HCT116 (cell line): ENCODE results near the gene TNIP3. TPM values are rescaled to one million over a fixed set of nuclear protein-coding genes. Genes with fewer than 3 reads are reported as not detected.

Experiments used
- ATAC-seq: fragments of 200-7000 bp; cut with Tn5 transposase; 2 replicates; pipeline ENCODE4 v1.9.1; 2020; ENCODE audit warnings: mild to moderate bottlenecking, moderate library complexity
- BruUV-seq: library from RNA; stranded (reverse); fragments of 400-500 nt; replicated peaks from 2 replicates; lab custom pipeline; 2021; lab: Mats Ljungman, UMichigan
- CTCF ChIA-PET: fragments of 300-600 bp; sonication (Branson Sonifier 250); formaldehyde crosslinking; loops from one replicate; lab custom pipeline; 2021; ENCODE audit warnings: antibody characterized with exemption; lab: Charles Lee
- POLR2A ChIA-PET: fragments of 300-600, 350-600 bp; sonication (Branson Sonifier 250); formaldehyde crosslinking; loops from one replicate; lab custom pipeline; 2021; ENCODE audit warnings: antibody characterized with exemption; lab: Charles Lee
- RAD21 ChIA-PET, 2 experiments: fragments of 300-600 bp; sonication (Branson Sonifier 250); formaldehyde crosslinking; loops; one replicate each; lab custom pipeline; 2023; ENCODE audit warnings: low total read pairs in 2 of 2; ENCODE audit not compliant: uncharacterized antibody in 2 of 2, unreplicated experiment in 2 of 2, low non-redundant PET in 1 of 2; lab: Charles Lee
- DNase-seq: peaks from one replicate; pipeline ENCODE4 v3.0.0-alpha.2; 2010; ENCODE audit warnings: low read depth, low spot score
- H2AFZ ChIP-seq: fragments of 200-600 bp; shearing (Covaris generic), sonication (generic); 2 replicates; pipeline ENCODE4 v1.6.1; 2017; ENCODE audit warnings: low read depth, mixed run types, mixed read lengths, antibody characterized with exemption, low read length; ENCODE audit not compliant: poor library complexity, severe bottlenecking
- H3K27ac ChIP-seq: 2 replicates; pipeline ENCODE4 v1.5.1; 2012; ENCODE audit warnings: low read depth, low read length
- H3K27me3 ChIP-seq: fragments of 200-600 bp; sonication (generic); 2 replicates; pipeline ENCODE4 v1.6.1; 2016; ENCODE audit warnings: mixed run types, low read length, mixed read lengths; ENCODE audit not compliant: insufficient read depth
- H3K36me3 ChIP-seq, 2 experiments: fragments of 200-500 bp in 1 of 2; fragments of 200-600 bp in 1 of 2; sonication (Bioruptor generic) in 1 of 2; sonication (generic) in 1 of 2; 2 replicates each; pipeline versions ENCODE4 v1.5.1 to v1.6.1; 2014 to 2016; ENCODE audit warnings: low read length in 2 of 2, inconsistent platforms in 1 of 2, mixed read lengths in 1 of 2, mixed run types in 1 of 2; ENCODE audit not compliant: insufficient read depth in 2 of 2, control insufficient read depth in 1 of 2
- H3K4me1 ChIP-seq, 2 experiments: fragments of 200-600 bp in 1 of 2; sonication (generic) in 1 of 2; 2 replicates each; pipeline versions ENCODE4 v1.5.1 to v1.6.1; 2012 to 2017; ENCODE audit warnings: low read length in 2 of 2, inconsistent platforms in 1 of 2, mild to moderate bottlenecking in 1 of 2, mixed read lengths in 1 of 2, mixed run types in 1 of 2, moderate library complexity in 1 of 2; ENCODE audit not compliant: insufficient read depth in 2 of 2, control insufficient read depth in 1 of 2
- H3K4me2 ChIP-seq: fragments of 200-600 bp; sonication (generic); 2 replicates; pipeline ENCODE4 v1.6.1; 2017; ENCODE audit warnings: mixed run types, low read length, mixed read lengths
- H3K4me3 ChIP-seq, 2 experiments: fragments of 200-600 bp in 1 of 2; sonication (generic) in 1 of 2; replicated peaks in 1 of 2; 2 replicates each; pipeline ENCODE4 v1.5.1; 2011 to 2016; ENCODE audit warnings: low read length in 2 of 2, control low read depth in 1 of 2, low read depth in 1 of 2, mild to moderate bottlenecking in 1 of 2, mixed read lengths in 1 of 2, mixed run types in 1 of 2
- H3K79me2 ChIP-seq: fragments of 200-600 bp; sonication (generic); 2 replicates; pipeline ENCODE4 v1.6.1; 2017; ENCODE audit warnings: mild to moderate bottlenecking, mixed run types, low read length, moderate library complexity, mixed read lengths; ENCODE audit not compliant: insufficient read depth
- H3K9ac ChIP-seq: fragments of 200-600 bp; sonication (generic); 2 replicates; pipeline ENCODE4 v1.6.1; 2016; ENCODE audit warnings: low read length, mixed read lengths
- H3K9me2 ChIP-seq: fragments of 200-600 bp; sonication (generic), shearing (Covaris generic); 2 replicates; pipeline ENCODE4 v1.6.1; 2017; ENCODE audit warnings: mixed run types, mild to moderate bottlenecking, moderate library complexity; ENCODE audit not compliant: insufficient read depth
- H3K9me3 ChIP-seq, 2 experiments: fragments of 200-500 bp in 1 of 2; fragments of 200-600 bp in 1 of 2; sonication (Bioruptor generic) in 1 of 2; sonication (generic) in 1 of 2; 2 replicates each; pipeline ENCODE4 v1.6.1; 2014 to 2017; ENCODE audit warnings: low read length in 2 of 2, mixed read lengths in 2 of 2, inconsistent platforms in 1 of 2, low read depth in 1 of 2, mild to moderate bottlenecking in 1 of 2, mixed run types in 1 of 2, moderate library complexity in 1 of 2; ENCODE audit not compliant: control insufficient read depth in 1 of 2, insufficient read depth in 1 of 2
- H4K20me1 ChIP-seq: fragments of 200-600 bp; sonication (generic), shearing (Covaris generic); 2 replicates; pipeline ENCODE4 v1.6.1; 2017; ENCODE audit warnings: mixed run types, mild to moderate bottlenecking, moderate library complexity; ENCODE audit not compliant: insufficient read depth
- ATF3 ChIP-seq: IDR thresholded peaks from 2 replicates; pipeline ENCODE4 v1.6.1; 2012
- CBX3 ChIP-seq: IDR thresholded peaks from 2 replicates; pipeline ENCODE4 v1.6.1; 2012; ENCODE audit warnings: low read depth
- CEBPB ChIP-seq: IDR thresholded peaks from 2 replicates; pipeline ENCODE4 v1.6.1; 2012; ENCODE audit warnings: low read depth
- EGR1 ChIP-seq: IDR thresholded peaks from 2 replicates; pipeline ENCODE4 v1.6.1; 2012; ENCODE audit warnings: low read depth
- EZH2phosphoT487 ChIP-seq: fragments of 200-600 bp; IDR thresholded peaks from 2 replicates; pipeline ENCODE4 v1.6.1; 2018; ENCODE audit warnings: antibody characterized with exemption, borderline replicate concordance
- JUND ChIP-seq: IDR thresholded peaks from 2 replicates; pipeline ENCODE4 v1.6.1; 2012
- MAX ChIP-seq: IDR thresholded peaks from 2 replicates; pipeline ENCODE4 v1.6.1; 2012
- POLR2A ChIP-seq: IDR thresholded peaks from 2 replicates; pipeline ENCODE4 v1.7.0; 2011; ENCODE audit warnings: borderline replicate concordance; ENCODE audit not compliant: insufficient read depth, insufficient read length; ENCODE audit errors: extremely low read depth
- RAD21 ChIP-seq: IDR thresholded peaks from 2 replicates; pipeline ENCODE4 v1.6.1; 2012; ENCODE audit warnings: low read depth, mild to moderate bottlenecking
- SIN3A ChIP-seq: IDR thresholded peaks from 2 replicates; pipeline ENCODE4 v1.6.1; 2012; ENCODE audit warnings: low read depth
- SRF ChIP-seq: IDR thresholded peaks from 2 replicates; pipeline ENCODE4 v1.6.1; 2012; ENCODE audit warnings: low read depth
- YY1 ChIP-seq: IDR thresholded peaks from 2 replicates; pipeline ENCODE4 v1.6.1; 2011; ENCODE audit warnings: low read length, low read depth, moderate library complexity, mild to moderate bottlenecking; ENCODE audit not compliant: insufficient replicate concordance; ENCODE audit errors: extremely low read depth
- ZNF274 ChIP-seq: fragments of 200-500 bp; sonication (Bioruptor generic); IDR thresholded peaks from 2 replicates; pipeline ENCODE4 v1.6.1; 2014; ENCODE audit warnings: mild to moderate bottlenecking, low read depth, low read length, inconsistent platforms
- intact Hi-C: fragments of 100-400 bp; cut with micrococcal nuclease; formaldehyde crosslinking; loops from 2 replicates; pipeline ENCODE4 v1.10.0; 2022
- total RNA-seq: library from RNA; stranded (reverse); gene quantifications from one replicate; pipeline ENCODE4 v1.2.1, GENCODE V29; 2021; ENCODE audit not compliant: unreplicated experiment

TNIP3 gene
- total RNA-seq, 1 experiment from 2014 or later = not detected

- CTCF ChIA-PET = no interaction called here
- Histone ChIP-seq H3K4me2 (no peak overlapping the region), H2AFZ (no peak overlapping the region), H3K27ac (no peak overlapping the region), H4K20me1 (no peaks in the 10 kb centered on the region), H3K9me2 (no peaks in the 10 kb centered on the region), H3K27me3 (no peaks in the 10 kb centered on the region), H3K36me3 (no peaks in the 10 kb centered on the region), H3K9ac (no peak overlapping the region), H3K79me2 (no peaks in the 10 kb centered on the region), H3K4me3 (no peak overlapping the region), H3K4me1 (peaks cover 0 to 3% of the 10 kb centered on the region in 2 experiments; a peak in 1 of 4 replicates), H3K9me3 (no peaks in the 10 kb centered on the region)
- no TSS peak for BruUV-seq
- intact Hi-C loops = loop anchor here (5.0 kb wide), 1 partner anchor 233 kb away; no protein-coding TSS in a partner anchor
- RAD21 ChIA-PET = no interaction called here
- POLR2A ChIA-PET = no interaction called here
- DNase-seq = no peak
- ATAC-seq = no peak
- no peak for TF ChIP-seq POLR2A
- no peak for TF ChIP-seq EZH2phosphoT487
- TF ChIP-seq CEBPB = no peak
These were observed 25.4 kb upstream of the TNIP3 start for GRCh38 chr4:121189326-121190215.

- Histone ChIP-seq H3K9me2 (no peaks in the 10 kb centered on the region), H3K79me2 (no peaks in the 10 kb centered on the region), H3K27ac (no peak overlapping the region), H3K36me3 (no peaks in the 10 kb centered on the region), H4K20me1 (no peaks in the 10 kb centered on the region), H3K27me3 (no peaks in the 10 kb centered on the region), H3K4me3 (no peak overlapping the region), H3K4me2 (no peak overlapping the region), H3K4me1 (peaks cover 0 to 2% of the 10 kb centered on the region in 2 experiments; a peak in 1 of 4 replicates), H3K9me3 (no peaks in the 10 kb centered on the region), H2AFZ (no peak overlapping the region), H3K9ac (no peak overlapping the region)
- ATAC-seq (no peak), DNase-seq (no peak)
- CTCF ChIA-PET = no interaction called here
- RAD21 ChIA-PET = no interaction called here
- intact Hi-C loops = no loop called here
- POLR2A ChIA-PET = no interaction called here
- no peak for TF ChIP-seq SIN3A
- no peak for TF ChIP-seq CEBPB
- no peak for TF ChIP-seq ATF3
- no peak for TF ChIP-seq MAX
- TF ChIP-seq EGR1 = no peak
- TF ChIP-seq EZH2phosphoT487 = no peak
- no peak for TF ChIP-seq CBX3
- TF ChIP-seq POLR2A = no peak
- TF ChIP-seq JUND = no peak
- no peak for TF ChIP-seq YY1
- TF ChIP-seq ZNF274 = no peak
- TF ChIP-seq RAD21 = no peak
- TF ChIP-seq SRF = no peak
- BruUV-seq = no TSS peak
These were observed 23.1 kb upstream of the TNIP3 start for GRCh38 chr4:121187206-121187605.
